NCI-H146 (cell line): ENCODE results near the gene WDR73.
"Not testable (repeated sequence)": the region's sequence is repeated elsewhere in the genome, so short reads cannot be mapped to it uniquely, and the experiment has no call there.

Source experiments
- DNase-seq: peaks from one replicate; lab custom pipeline; 2025; lab: John Stamatoyannopoulos, UW

Gene WDR73

GRCh38 chr15:84653910-84654688 is at the start of gene WDR73:
Gene WDR73 (minus strand): TSS chr15:84654283. CDS start chr15:84654274, 9 bp downstream.
- peak; percentile 91 for DNase-seq

GRCh38 chr15:84703808-84704207 is 49.7 kb upstream of the WDR73 start:
- DNase-seq: no peak

GRCh38 chr15:84702961-84703482 is 48.9 kb upstream of the WDR73 start:
- no peak for DNase-seq

GRCh38 chr15:84699538-84700191 is 45.6 kb upstream of the WDR73 start:
- no peak for DNase-seq

GRCh38 chr15:84697236-84697990 is 43.3 kb upstream of the WDR73 start:
- no peak for DNase-seq

GRCh38 chr15:84696757-84697156 is 42.7 kb upstream of the WDR73 start:
- no peak for DNase-seq

- DNase-seq: no peak
Observed at GRCh38 chr15:84690342-84690741, 36.3 kb upstream of the WDR73 start.

GRCh38 chr15:84689858-84690257 is 35.8 kb upstream of the WDR73 start:
- DNase-seq: no peak

- DNase-seq: not testable (repeated sequence)
Observed at GRCh38 chr15:84686446-84686845, 32.4 kb upstream of the WDR73 start.

- DNase-seq: no peak
Observed at GRCh38 chr15:84685304-84685703, 31.2 kb upstream of the WDR73 start.

GRCh38 chr15:84684092-84684491 is 30.0 kb upstream of the WDR73 start:
- DNase-seq: no peak

GRCh38 chr15:84681831-84682230 is 27.7 kb upstream of the WDR73 start:
- DNase-seq: no peak

- DNase-seq: no peak
Observed at GRCh38 chr15:84671211-84671610, 17.1 kb upstream of the WDR73 start.

GRCh38 chr15:84669726-84670125 is 15.6 kb upstream of the WDR73 start:
- DNase-seq: no peak

GRCh38 chr15:84668221-84668982 is 14.3 kb upstream of the WDR73 start:
- no peak for DNase-seq

GRCh38 chr15:84666373-84666772 is 12.3 kb upstream of the WDR73 start:
- no peak for DNase-seq

GRCh38 chr15:84661001-84661400 is 6.9 kb upstream of the WDR73 start:
- no peak for DNase-seq

GRCh38 chr15:84659904-84660781 is 6.1 kb upstream of the WDR73 start:
- DNase-seq: no peak

GRCh38 chr15:84658788-84659411 is 4.8 kb upstream of the WDR73 start:
- no peak for DNase-seq

- DNase-seq: peak; percentile 78
Observed at GRCh38 chr15:84658080-84658787, 4.2 kb upstream of the WDR73 start, which contains the start of gene NMB. Gene NMB (minus strand): TSS chr15:84658199. CDS start chr15:84658152, 47 bp downstream.
